Left ventricle myocardium superior (tissue), 1 donor: ENCODE results near the gene SDHA. TPM values are rescaled to one million over a fixed set of nuclear protein-coding genes. Genes with fewer than 3 reads are reported as not detected.
"Not testable (repeated sequence)": the region's sequence is repeated elsewhere in the genome, so short reads cannot be mapped to it uniquely, and the experiment has no call there.

Experiments
- ATAC-seq: fragments of 200-7000 bp; cut with Tn5 transposase; one replicate; pipeline ENCODE4 v1.9.1; 2020; ENCODE audit warnings: mild to moderate bottlenecking, moderate library complexity
- DNase-seq: peaks from one replicate; pipeline ENCODE4 v3.0.0-alpha.2; 2020
- intact Hi-C: fragments of 100-400 bp; cut with micrococcal nuclease; formaldehyde crosslinking; loops from one replicate; pipeline ENCODE4 v1.11.0; 2022
- total RNA-seq: library from RNA; stranded (reverse); fragmentation: NEBNext Ultra II Directional; extraction: Animal tissue kit (Norgen Biotek cat#: 25700); gene quantifications from one replicate; pipeline ENCODE4 v1.2.1, GENCODE V29; 2021
- donor health status: DM: no; HTN: yes; CAD: no; lungs with severe emphysema.

SDHA gene
- total RNA-seq, 1 donor from 2014 or later: 876 TPM

GRCh38 chr5:194603-195209 is 23.4 kb upstream of the SDHA start:
- intact Hi-C loops: no loop called here

GRCh38 chr5:195401-196160 is 22.5 kb upstream of the SDHA start:
- intact Hi-C loops: no loop called here
- DNase-seq (peak; percentile 28), ATAC-seq (no peak)

More at GRCh38 chr5:194603-195209, 23.4 kb upstream of the SDHA start:
- ATAC-seq (no peak), DNase-seq (peak; percentile 46)

DNA sequence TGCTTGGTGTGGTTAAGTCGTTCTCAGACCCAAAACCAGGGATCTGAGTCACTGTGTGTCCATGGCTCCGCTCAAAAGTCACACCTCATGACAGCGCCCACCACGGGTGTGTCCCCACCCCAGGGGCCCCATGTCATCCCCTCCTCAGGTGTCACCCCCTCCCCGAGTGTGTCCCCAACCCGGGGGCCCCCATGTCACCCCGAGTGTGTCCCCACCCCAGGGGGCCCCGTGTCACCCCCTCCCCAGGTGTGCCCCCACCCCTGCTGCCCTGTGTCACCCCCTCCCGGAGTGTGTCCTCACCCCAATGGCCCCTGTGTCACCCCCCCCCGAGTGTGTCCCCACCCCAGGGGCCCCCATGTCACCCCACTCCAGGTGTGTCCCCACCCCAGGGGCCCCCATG is 21.8 kb upstream of the SDHA start:
- DNase-seq (peak; percentile 22), ATAC-seq (no peak)
- intact Hi-C loops: no loop called here

DNA sequence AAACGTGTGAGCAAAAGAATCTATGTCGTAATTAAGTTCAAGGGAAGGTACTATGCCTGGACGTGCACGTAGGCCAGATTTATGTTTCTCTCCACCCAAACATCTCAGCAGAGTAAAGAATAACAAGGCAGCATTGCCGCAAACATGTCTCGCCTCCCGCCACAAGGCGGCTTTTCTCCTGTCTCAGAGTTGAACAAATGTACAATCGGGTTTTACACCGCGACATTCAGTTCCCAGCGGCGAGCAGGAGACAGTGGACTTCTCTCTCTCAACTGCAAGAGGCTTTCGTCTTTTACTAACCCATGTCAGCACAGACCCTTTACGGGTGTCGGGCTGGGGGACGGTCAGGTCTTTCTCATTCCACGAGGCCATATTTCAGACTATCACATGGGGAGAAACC is 21.1 kb upstream of the SDHA start:
- ATAC-seq, intact Hi-C loops: not testable (repeated sequence)
- DNase-seq: peak; percentile 36

DNA sequence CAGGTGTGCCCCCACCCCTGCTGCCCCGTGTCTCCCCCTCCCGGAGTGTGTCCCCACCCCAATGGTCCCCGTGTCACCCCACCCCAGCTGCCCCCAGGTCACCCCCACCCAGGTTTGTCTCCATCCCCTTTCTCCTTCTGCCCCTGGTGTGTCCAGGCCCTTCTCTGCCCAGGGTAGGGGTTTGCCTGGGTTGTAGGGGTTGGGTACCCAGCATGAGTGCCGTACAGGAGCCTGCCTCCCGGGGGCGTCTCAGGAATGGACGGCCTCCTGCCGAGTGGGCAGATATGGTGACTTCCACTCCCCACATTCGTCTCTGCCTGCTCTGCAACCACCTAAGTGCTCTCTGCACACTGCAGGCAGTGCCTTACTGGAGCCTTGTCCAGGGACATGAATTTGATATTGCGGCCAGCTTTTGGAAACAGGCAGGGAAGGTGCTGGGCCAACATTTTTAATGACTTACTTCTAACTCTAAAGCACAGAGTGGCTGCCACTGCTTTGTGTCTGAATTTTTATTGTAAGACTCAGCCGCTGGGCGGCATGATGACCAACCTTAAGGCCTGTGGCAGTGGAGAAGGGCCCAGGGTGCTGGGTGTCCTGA is 20.1 kb upstream of the SDHA start:
- intact Hi-C loops: no loop called here
- ATAC-seq (no peak), DNase-seq (peak; percentile 28)

- DNase-seq (no peak), ATAC-seq (no peak)
- intact Hi-C loops: no loop called here
Observed at GRCh38 chr5:198516-199196, 19.5 kb upstream of the SDHA start.

GRCh38 chr5:199197-199949 is 18.7 kb upstream of the SDHA start:
- intact Hi-C loops: no loop called here
- ATAC-seq (no peak), DNase-seq (no peak)

- intact Hi-C loops: no loop called here
- DNase-seq (no peak), ATAC-seq (peak; percentile 48)
Observed at GRCh38 chr5:199950-200645, 18.0 kb upstream of the SDHA start.

- no peak for ATAC-seq
- intact Hi-C loops: no loop called here
- DNase-seq: no peak
Observed at GRCh38 chr5:200985-201384, 17.1 kb upstream of the SDHA start.

- ATAC-seq (no peak), DNase-seq (no peak)
- intact Hi-C loops: no loop called here
Observed at GRCh38 chr5:201672-202071, 16.4 kb upstream of the SDHA start.

- intact Hi-C loops: no loop called here
- ATAC-seq (no peak), DNase-seq (no peak)
Observed at GRCh38 chr5:203246-203930, 14.7 kb upstream of the SDHA start.

- ATAC-seq (no peak), DNase-seq (no peak)
- intact Hi-C loops: no loop called here
Observed at GRCh38 chr5:204001-204400, 14.1 kb upstream of the SDHA start.

DNA sequence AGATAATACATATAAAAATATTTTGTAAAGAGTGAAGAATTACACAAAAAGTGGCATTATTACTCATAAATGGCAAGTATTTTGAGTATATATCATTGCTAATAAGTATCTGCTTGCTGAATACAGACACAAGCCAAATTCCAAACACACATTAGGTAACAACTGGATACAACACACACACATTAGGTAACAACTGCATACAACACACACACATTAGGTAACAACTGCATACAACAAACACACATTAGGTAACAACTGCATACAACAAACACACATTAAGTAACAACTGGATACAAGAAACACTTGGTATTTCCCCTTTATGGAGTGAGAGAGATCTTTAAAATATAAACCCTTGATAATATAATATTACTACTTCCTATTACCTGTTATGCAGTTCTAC is 13.7 kb upstream of the SDHA start:
- intact Hi-C loops: no loop called here
- ATAC-seq: no peak
- no peak for DNase-seq

DNA sequence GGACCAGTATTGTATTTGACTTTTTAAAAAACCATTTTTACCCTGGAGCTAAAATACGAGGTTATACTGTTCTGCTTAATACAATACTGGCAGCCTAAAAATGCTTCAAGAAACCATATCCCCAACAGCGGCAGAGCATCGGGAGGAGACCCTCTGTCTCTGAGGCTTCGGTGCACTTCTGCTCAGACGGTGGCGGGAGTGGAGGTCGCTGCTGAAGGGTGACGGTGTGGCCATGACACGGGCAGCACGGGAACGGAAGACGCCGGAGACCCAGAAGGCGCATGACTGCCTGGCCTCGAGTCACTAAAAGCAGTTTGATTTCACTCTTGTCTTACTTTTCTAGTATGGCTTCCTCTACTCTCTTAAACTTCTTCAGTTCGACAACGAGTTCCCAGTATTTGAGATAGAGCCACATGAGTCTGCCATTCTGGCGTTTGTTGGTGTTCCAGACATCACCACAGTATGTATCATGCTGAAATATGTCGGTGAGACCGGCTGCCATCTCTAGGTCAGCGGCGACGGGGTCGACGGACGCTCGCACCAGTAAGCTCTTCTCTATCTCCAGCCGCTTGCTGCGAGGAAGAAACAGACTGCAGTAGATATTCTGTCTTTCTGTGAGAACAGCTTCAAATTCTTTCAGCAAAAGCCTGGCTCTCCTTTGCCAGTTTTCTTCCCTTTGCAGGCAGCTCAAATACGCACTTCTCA is 13.0 kb upstream of the SDHA start:
- intact Hi-C loops: no loop called here
- ATAC-seq: no peak

GRCh38 chr5:206406-206805 is 11.7 kb upstream of the SDHA start:
- peak; percentile 67 for DNase-seq
- intact Hi-C loops: no loop called here
- ATAC-seq: peak; percentile 91

More for the DNA sequence above, 13.0 kb upstream of the SDHA start:
- no peak for DNase-seq

GRCh38 chr5:206927-207536 is 11.1 kb upstream of the SDHA start:
- intact Hi-C loops: no loop called here
- DNase-seq (no peak), ATAC-seq (peak; percentile 71)

DNA sequence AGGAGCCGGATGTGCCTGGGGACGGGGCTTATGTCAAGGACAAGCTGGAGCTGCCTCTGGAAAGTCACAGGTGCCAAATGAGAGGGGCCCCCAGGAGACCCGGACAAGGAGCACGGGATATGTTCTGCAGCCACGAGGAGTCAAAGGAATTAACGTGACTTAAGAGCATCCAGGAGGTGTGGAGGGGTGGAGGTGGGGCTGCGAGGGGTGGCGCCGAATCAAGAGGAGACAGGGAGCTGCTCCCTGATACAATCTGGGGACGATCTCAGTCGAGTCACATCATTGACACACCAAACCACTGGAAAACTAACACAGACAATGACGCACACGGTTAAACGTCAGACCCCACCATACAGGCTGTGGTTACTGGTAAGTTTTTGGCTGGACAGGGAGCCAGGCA is 10.5 kb upstream of the SDHA start:
- ATAC-seq (peak; percentile 7), DNase-seq (no peak)
- intact Hi-C loops: no loop called here
